ENCODE measurements around the gene C1D.

- no peak for TF ChIP-seq CTCF (IDR thresholded peaks at IDR 0.05)
- TF ChIP-seq POLR2A (IDR thresholded peaks at IDR 0.05), result no peak
Measured at GRCh38 chr2:67997903-67998302, 64.9 kb downstream of the C1D start.

Data from uterus (tissue), 2 donors.